ENCODE data around the gene DNAJC24. TPM values are rescaled to one million over a fixed set of nuclear protein-coding genes. Genes with fewer than 3 reads are reported as not detected.
A peak's percentile ranks its signal among the peaks of the same experiment; 100 is the strongest.

DNAJC24 gene
- total RNA-seq, 2 donors from 2014 or later, result 23.9 to 28.6 TPM

DNA sequence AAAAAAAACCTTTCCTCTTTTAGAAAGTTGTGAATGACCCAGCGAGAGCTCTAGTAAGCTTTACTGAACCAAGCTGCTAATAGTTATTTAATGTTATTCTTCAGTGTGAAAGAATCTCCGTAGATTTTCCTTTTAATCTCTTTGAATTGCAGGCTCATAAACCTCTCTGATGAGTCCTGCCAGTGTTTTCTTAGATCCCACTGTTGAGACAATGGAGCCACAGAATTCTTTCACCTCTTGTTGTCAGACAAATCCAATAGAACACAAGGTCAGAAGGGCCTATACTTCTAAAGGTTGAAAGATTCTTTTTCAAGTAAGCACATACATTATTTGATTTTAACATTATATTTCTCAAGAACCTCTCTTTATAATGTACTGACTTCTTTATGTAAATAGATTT is 52.2 kb downstream of the DNAJC24 start:
- Mint-ChIP-seq H3K27ac (peak overlapping the region; percentile 68), H3K9me3 (no peaks in the 10 kb centered on the region), H3K4me1 (peaks cover 48% of the 10 kb centered on the region), H3K4me3 (no peak overlapping the region), H3K27me3 (ENCODE audit: insufficient read depth) (no peaks in the 10 kb centered on the region), H3K36me3 (ENCODE audit: low read depth) (peaks cover 2% of the 10 kb centered on the region)
- WGBS, 2 experiments (ENCODE audit: insufficient coverage in 1 of 2, insufficient read length in 1 of 2), result 0 to 31% methylated on average over 1 to 2 of the region's 2 CpGs
- H3K27me3 ChIP-seq (ENCODE audit: control insufficient read depth, insufficient read depth, low read length, poor library complexity, severe bottlenecking), result no peaks in the 10 kb centered on the region
- H3K27ac ChIP-seq (ENCODE audit: low read depth, low read length), result peak overlapping the region; percentile 73
- peaks cover 5% of the 10 kb centered on the region for H3K4me1 ChIP-seq (ENCODE audit: control insufficient read depth, insufficient read depth, low read length)
- no peak for DNase-seq
- no peak overlapping the region for H3K4me3 ChIP-seq (ENCODE audit: low read length)
- TF ChIP-seq, protein P1, sequence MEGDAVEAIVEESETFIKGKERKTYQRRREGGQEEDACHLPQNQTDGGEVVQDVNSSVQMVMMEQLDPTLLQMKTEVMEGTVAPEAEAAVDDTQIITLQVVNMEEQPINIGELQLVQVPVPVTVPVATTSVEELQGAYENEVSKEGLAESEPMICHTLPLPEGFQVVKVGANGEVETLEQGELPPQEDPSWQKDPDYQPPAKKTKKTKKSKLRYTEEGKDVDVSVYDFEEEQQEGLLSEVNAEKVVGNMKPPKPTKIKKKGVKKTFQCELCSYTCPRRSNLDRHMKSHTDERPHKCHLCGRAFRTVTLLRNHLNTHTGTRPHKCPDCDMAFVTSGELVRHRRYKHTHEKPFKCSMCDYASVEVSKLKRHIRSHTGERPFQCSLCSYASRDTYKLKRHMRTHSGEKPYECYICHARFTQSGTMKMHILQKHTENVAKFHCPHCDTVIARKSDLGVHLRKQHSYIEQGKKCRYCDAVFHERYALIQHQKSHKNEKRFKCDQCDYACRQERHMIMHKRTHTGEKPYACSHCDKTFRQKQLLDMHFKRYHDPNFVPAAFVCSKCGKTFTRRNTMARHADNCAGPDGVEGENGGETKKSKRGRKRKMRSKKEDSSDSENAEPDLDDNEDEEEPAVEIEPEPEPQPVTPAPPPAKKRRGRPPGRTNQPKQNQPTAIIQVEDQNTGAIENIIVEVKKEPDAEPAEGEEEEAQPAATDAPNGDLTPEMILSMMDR (conservative IDR thresholded peaks at IDR 0.05), result no peak
- H3K36me3 ChIP-seq (ENCODE audit: control insufficient read depth, insufficient read depth, low read length), result peaks cover 1% of the 10 kb centered on the region
- no peak overlapping the region for H3K9ac ChIP-seq (ENCODE audit: extremely low read depth, low read length, poor library complexity, severe bottlenecking)
- no peaks in the 10 kb centered on the region for H3K9me3 ChIP-seq (ENCODE audit: control insufficient read depth, low read length)

DNA sequence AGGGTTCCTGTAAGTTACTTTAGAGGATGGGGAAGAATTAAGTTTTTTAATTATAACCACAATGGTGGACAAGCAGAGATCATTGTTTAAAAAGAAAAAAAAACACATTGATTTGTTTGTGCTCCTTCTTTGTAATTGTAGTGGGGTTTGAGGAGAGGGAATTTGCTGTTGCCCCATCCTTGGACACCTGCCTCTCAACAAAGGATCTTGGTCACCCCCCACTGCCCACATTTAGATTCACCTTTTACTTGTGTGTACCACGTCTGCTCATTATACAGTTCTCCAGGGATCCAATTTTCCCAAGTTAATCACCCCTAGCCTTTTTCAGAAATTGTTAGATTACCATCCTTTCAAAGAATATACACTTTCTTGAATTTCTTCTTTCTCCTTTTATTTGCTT is 53.0 kb downstream of the DNAJC24 start:
- TF ChIP-seq, protein P1 (conservative IDR thresholded peaks at IDR 0.05), result no peak
- H3K9ac ChIP-seq (ENCODE audit: extremely low read depth, low read length, poor library complexity, severe bottlenecking), result no peak overlapping the region
- H3K27ac ChIP-seq (ENCODE audit: low read depth, low read length), result no peak overlapping the region
- H3K27ac Mint-ChIP-seq, result no peak overlapping the region
- 84 to 86% methylated on average over 1 of the region's 1 CpG for WGBS, 2 experiments (ENCODE audit: insufficient coverage in 1 of 2, insufficient read length in 1 of 2)
- H3K27me3 ChIP-seq (ENCODE audit: control insufficient read depth, insufficient read depth, low read length, poor library complexity, severe bottlenecking), result no peaks in the 10 kb centered on the region
- H3K36me3 Mint-ChIP-seq (ENCODE audit: low read depth), result peaks cover 2% of the 10 kb centered on the region
- no peak overlapping the region for H3K4me3 ChIP-seq (ENCODE audit: low read length)
- peaks cover 44% of the 10 kb centered on the region for H3K4me1 Mint-ChIP-seq
- H3K4me1 ChIP-seq (ENCODE audit: control insufficient read depth, insufficient read depth, low read length), result peaks cover 5% of the 10 kb centered on the region
- H3K9me3 ChIP-seq (ENCODE audit: control insufficient read depth, low read length), result no peaks in the 10 kb centered on the region
- H3K4me3 Mint-ChIP-seq, result no peak overlapping the region
- no peaks in the 10 kb centered on the region for H3K9me3 Mint-ChIP-seq
- DNase-seq, result no peak
- H3K36me3 ChIP-seq (ENCODE audit: control insufficient read depth, insufficient read depth, low read length), result peaks cover 7% of the 10 kb centered on the region
- no peaks in the 10 kb centered on the region for H3K27me3 Mint-ChIP-seq (ENCODE audit: insufficient read depth)

DNA sequence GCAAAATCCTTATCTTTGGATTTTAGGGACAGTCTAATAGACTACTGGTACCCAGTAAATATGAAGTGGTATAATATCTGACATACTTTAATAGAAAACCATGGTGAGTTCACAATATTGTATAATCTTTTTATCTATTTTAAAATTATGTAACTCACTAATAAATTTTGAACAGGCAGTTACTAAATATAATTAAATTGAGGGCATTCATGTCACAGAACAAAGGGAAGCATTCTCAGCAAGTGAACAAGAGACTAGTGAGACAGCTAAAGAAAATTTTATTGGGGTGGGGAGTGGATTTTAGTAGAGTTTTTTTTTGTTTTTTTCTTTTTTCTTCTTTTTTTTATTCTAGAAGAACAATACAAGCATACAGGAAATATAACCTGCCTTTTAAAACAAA is 55.0 kb downstream of the DNAJC24 start:
- Histone ChIP-seq H3K9me3 (ENCODE audit: control insufficient read depth, low read length) (no peaks in the 10 kb centered on the region), H3K27me3 (ENCODE audit: control insufficient read depth, insufficient read depth, low read length, poor library complexity, severe bottlenecking) (no peaks in the 10 kb centered on the region), H3K27ac (ENCODE audit: low read depth, low read length) (no peak overlapping the region), H3K9ac (ENCODE audit: extremely low read depth, low read length, poor library complexity, severe bottlenecking) (no peak overlapping the region), H3K4me3 (ENCODE audit: low read length) (no peak overlapping the region), H3K36me3 (ENCODE audit: control insufficient read depth, insufficient read depth, low read length) (peaks cover 12% of the 10 kb centered on the region), H3K4me1 (ENCODE audit: control insufficient read depth, insufficient read depth, low read length) (peaks cover 5% of the 10 kb centered on the region)
- H3K4me1 Mint-ChIP-seq, result peaks cover 35% of the 10 kb centered on the region
- H3K9me3 Mint-ChIP-seq, result no peaks in the 10 kb centered on the region
- TF ChIP-seq, protein P1 (conservative IDR thresholded peaks at IDR 0.05), result no peak
- no peak overlapping the region for H3K27ac Mint-ChIP-seq
- H3K4me3 Mint-ChIP-seq, result no peak overlapping the region
- H3K27me3 Mint-ChIP-seq (ENCODE audit: insufficient read depth), result no peaks in the 10 kb centered on the region
- DNase-seq, result no peak
- peaks cover 5% of the 10 kb centered on the region for H3K36me3 Mint-ChIP-seq (ENCODE audit: low read depth)

Measured in endodermal cell (in vitro differentiated cells).